DMS53 treated with DMSO at 0.1 percent for 48 hours (cell line): ENCODE data around the gene MAST4.

Experiments used
- DNase-seq: peaks from one replicate; lab custom pipeline; 2025; ENCODE audit not compliant: unreplicated experiment; lab: John Stamatoyannopoulos, UW

The MAST4 gene

GRCh38 chr5:66830636-66831035, 234.4 kb downstream of the MAST4 start:
- peak; percentile 14 for DNase-seq

GRCh38 chr5:66839636-66840185, 243.5 kb downstream of the MAST4 start:
- DNase-seq, result no peak

- no peak for DNase-seq
These were observed 244.4 kb downstream of the MAST4 start for GRCh38 chr5:66840511-66841013.

- DNase-seq, result no peak
These were observed 245.1 kb downstream of the MAST4 start for GRCh38 chr5:66841264-66841663.

GRCh38 chr5:66842540-66842939, 246.3 kb downstream of the MAST4 start:
- DNase-seq, result no peak

GRCh38 chr5:66843065-66843464, 246.9 kb downstream of the MAST4 start:
- DNase-seq, result no peak

- DNase-seq, result no peak
These were observed 252.8 kb downstream of the MAST4 start for GRCh38 chr5:66848749-66849641.

GRCh38 chr5:66849803-66850202, 253.6 kb downstream of the MAST4 start:
- DNase-seq, result peak; percentile 14

GRCh38 chr5:66850354-66851075, 254.3 kb downstream of the MAST4 start:
- DNase-seq, result no peak

GRCh38 chr5:66851306-66851705, 255.1 kb downstream of the MAST4 start:
- no peak for DNase-seq

- no peak for DNase-seq
These were observed 258.2 kb downstream of the MAST4 start for GRCh38 chr5:66854416-66854815.

GRCh38 chr5:66856041-66856805, 260.0 kb downstream of the MAST4 start:
- no peak for DNase-seq

GRCh38 chr5:66859526-66859925, 263.3 kb downstream of the MAST4 start:
- DNase-seq, result no peak

- DNase-seq, result no peak
These were observed 264.2 kb downstream of the MAST4 start for GRCh38 chr5:66860199-66860975.

GRCh38 chr5:66861402-66861801, 265.2 kb downstream of the MAST4 start:
- DNase-seq, result no peak

GRCh38 chr5:66862020-66862419, 265.8 kb downstream of the MAST4 start:
- no peak for DNase-seq

GRCh38 chr5:66863243-66864170, 267.3 kb downstream of the MAST4 start:
- no peak for DNase-seq

GRCh38 chr5:66864240-66864884, 268.2 kb downstream of the MAST4 start:
- no peak for DNase-seq
